NB4 (cell line): ENCODE measurements around the gene HOXB1.

Experiments used
- DNase-seq: peaks from one replicate; pipeline ENCODE4 v3.0.0; 2010; ENCODE audit warnings: low read depth
- H3K4me3 ChIP-seq: one replicate; pipeline ENCODE4 v1.5.1; 2011; ENCODE audit warnings: mild to moderate bottlenecking, low read depth, low read length, moderate library complexity
- CTCF ChIP-seq: IDR thresholded peaks from one replicate; pipeline ENCODE4 v1.5.1; 2012; ENCODE audit warnings: low read depth, low read length
- MAX ChIP-seq: IDR thresholded peaks from 2 replicates; pipeline ENCODE4 v1.6.1; 2011; ENCODE audit warnings: low read depth, low read length
- MYC ChIP-seq: IDR thresholded peaks from 2 replicates; pipeline ENCODE4 v1.6.1; 2011; ENCODE audit warnings: low read depth, low read length
- POLR2A ChIP-seq: IDR thresholded peaks from 2 replicates; pipeline ENCODE4 v1.6.1; 2011; ENCODE audit warnings: mild to moderate bottlenecking; ENCODE audit not compliant: insufficient read length; ENCODE audit errors: extremely low read depth

Gene HOXB1

GRCh38 chr17:48556576-48557401 is 26.0 kb upstream of the HOXB1 start:
- no peak for TF ChIP-seq MAX
- no peak for TF ChIP-seq MYC
- TF ChIP-seq POLR2A, result no peak
- TF ChIP-seq CTCF, result no peak
- no peak overlapping the region for H3K4me3 ChIP-seq
- no peak for DNase-seq

GRCh38 chr17:48556229-48556575 is 25.4 kb upstream of the HOXB1 start:
- TF ChIP-seq MYC (no peak), POLR2A (no peak), CTCF (no peak), MAX (no peak)
- no peak for DNase-seq
- no peak overlapping the region for H3K4me3 ChIP-seq

GRCh38 chr17:48555258-48556228 is 24.7 kb upstream of the HOXB1 start:
- DNase-seq, result peak; percentile 8
- no peak overlapping the region for H3K4me3 ChIP-seq
- TF ChIP-seq POLR2A (no peak), MYC (no peak), MAX (no peak), CTCF (no peak)

- TF ChIP-seq POLR2A, result no peak
- no peak for DNase-seq
- no peak overlapping the region for H3K4me3 ChIP-seq
These were observed 23.8 kb upstream of the HOXB1 start for GRCh38 chr17:48554412-48555257.

- no peak overlapping the region for H3K4me3 ChIP-seq
- DNase-seq, result no peak
- TF ChIP-seq MAX (no peak), POLR2A (no peak), CTCF (no peak), MYC (no peak)
These were observed 23.0 kb upstream of the HOXB1 start for GRCh38 chr17:48553826-48554225.
